Measurements from ENCODE around the gene UBE3A.

UBE3A gene

DNA sequence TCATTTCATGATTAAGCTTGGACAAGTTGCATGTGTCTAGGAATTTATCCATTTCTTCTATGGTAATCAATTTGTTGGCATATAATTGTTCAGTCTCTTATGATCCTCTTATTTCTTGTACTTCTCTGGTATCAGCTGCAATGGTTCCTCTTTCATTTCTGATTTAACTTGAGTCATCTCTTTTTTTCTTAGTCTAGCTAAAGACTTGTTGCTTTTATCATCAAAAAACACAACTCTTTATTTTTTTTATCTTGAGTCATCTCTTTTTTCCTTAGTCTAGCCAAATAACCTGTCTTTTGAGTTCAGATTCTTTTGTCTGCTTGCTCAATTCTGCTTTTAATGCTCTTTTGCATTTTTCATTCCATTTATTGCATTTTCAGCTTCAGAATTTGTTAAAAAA is 37.3 kb downstream of the UBE3A start:
- no peak for DNase-seq

DNA sequence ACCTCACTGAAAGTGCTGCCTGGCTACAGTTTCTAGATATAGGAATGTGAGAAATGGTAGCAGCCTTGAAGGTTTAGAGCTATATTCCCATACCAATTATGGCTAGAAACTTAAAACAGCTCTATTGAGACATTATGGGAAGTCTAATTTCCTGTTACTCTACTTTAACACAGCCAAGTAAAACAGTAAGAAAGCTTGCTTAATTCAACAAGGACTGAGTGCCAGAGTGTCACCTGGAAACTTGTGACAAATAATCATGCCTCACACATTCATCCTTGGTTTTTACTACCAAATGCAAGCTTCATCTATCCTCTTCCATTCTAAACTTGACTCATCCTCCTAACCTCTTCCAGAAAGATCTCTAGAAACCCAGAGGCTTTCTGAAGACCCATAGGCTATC is 41.7 kb downstream of the UBE3A start:
- DNase-seq = no peak

DNA sequence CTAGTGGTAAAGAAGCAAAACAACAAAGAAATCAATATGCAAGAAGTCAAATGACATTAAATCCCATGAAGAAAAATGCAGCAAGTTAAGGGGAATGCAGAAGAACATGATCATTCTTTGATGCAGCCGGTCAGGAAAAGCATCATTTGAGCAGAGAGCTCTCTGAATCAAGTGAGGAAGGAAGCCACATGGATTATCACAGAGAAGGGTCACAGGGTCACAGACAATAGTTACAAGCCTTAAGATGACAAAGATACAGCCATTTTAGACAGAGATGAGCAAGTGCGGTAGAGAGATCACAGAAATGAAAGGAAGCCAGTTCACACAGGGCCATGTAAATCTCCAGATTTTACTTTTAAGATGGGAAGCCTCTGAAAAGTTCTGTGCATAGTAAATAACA is 43.9 kb downstream of the UBE3A start:
- no peak for DNase-seq

DNA sequence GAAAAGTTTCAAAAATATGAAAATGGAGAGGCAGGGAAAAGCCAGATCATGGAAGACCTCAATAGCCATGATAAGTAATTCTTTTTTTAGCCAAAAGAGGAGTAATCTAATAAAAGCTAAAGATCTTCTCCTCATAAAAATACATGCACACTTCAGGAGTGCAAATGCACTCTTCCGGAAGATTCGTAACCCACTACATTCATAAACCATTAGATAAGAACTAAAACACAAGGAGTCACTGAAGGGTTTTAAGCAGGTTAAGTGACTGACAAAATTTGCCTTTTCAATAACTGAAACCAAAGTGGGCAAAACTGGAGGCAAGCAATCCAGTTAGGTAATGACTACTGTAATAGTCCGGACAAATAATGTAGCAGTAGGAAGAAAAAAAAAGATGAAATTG is 46.0 kb downstream of the UBE3A start:
- no peak for DNase-seq

DNA sequence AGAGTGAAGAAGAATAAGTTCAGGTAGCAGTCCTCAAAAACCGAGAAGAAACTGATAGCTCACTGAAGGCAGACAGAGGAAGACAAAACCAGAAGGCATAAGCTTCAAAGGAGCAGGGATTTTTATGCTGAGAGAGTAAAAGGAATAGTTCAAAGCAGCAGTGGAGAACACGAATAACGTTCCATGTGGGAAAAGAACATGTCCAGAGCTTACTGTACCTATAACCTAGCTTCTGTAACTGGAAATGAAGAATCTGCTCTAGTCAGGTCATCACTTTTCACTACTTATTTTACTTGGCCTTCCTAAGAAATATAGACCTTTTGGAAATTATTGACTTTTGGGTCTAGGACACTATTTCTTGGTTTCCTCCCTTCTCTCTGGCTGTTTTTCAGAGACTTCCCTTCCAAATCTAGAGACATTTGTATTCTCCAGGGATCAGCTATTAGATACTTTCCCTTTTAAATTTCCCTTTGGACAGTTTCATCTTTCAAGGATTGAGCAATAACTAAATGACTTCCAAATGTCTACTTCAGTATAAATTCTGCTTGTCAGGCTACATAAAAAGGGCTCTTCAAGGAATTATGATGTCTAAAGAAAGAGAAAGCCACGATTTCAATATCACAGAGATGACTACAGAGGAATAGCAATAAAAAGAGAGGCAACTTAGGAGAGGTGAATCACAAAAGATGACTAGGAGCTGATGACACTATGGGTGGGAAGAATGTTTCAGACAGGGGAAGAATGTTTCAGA is 46.7 kb downstream of the UBE3A start:
- DNase-seq = no peak

DNA sequence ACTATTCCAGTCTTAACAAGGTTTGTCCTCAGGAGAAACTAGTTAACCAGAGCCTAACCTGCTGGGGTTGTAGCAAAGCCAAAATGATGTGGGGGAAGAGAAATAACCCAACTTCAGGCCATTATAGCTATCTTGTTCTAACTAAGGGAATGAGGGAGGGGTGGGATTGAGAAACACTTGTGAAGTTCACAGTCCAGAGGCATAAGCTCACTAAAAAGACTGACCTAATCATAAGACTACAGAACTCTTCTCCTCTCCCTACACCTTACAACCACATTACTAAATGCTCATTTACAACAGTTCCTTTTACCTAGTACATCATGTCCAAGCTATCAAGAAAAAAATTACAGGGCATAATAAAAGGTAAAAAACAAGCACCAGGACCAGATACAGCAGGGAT is 52.8 kb downstream of the UBE3A start:
- DNase-seq = no peak

DNA sequence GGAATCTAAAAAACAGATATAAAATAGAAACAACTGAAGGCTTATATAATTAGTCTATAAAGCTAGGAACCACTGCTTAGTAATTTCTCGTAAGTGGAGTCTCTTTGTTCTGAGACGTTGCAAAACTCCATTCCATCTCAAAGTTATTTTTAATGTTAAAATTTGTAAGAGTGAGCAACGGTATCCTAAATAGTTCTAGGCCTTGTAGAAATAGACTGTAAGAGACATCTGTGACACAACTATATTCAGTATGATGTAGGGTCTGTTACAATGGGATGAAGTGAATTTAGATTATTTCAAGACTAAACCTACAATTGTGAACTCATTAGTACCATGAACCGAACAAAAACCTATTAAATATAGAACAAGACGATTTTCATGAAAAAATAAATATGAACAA is 57.2 kb downstream of the UBE3A start:
- DNase-seq = no peak

DNA sequence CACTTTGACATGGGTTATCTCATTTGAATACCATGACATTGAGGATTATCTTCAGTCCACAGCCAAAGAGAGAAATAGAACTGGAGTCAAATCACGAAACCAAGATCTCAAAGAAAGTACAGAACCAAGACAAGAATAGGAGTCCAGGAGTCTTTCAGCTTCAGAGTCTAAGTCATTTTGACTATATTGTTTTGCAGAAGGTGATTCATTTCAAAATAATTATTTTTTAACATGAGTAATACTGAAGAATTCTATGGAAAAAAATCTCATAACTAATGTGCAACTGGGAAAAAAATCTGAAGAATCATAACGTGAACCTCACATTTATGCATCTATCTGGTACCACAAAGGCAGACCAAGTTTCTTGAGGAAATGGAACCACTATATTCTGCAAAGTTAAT is 60.3 kb downstream of the UBE3A start:
- DNase-seq = no peak

DNA sequence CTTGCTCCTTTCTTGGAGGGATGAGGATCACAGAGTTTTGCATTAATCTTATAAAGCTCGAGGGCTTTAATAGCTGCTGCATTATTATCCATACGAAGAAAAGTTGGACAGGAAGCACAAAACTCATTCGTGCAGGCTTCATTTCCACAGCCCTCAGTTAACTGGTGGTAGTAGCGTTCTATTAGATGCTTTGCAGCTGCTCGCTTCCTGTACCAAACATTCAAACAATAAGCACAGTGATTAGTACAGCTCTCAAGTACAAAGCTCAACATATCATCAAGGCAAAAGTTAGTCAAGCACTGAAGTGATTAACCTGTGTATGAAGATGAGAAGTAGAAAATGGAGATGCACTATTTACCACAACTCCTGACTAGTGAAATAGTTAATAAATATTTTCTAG is 63.3 kb downstream of the UBE3A start:
- DNase-seq = no peak

DNA sequence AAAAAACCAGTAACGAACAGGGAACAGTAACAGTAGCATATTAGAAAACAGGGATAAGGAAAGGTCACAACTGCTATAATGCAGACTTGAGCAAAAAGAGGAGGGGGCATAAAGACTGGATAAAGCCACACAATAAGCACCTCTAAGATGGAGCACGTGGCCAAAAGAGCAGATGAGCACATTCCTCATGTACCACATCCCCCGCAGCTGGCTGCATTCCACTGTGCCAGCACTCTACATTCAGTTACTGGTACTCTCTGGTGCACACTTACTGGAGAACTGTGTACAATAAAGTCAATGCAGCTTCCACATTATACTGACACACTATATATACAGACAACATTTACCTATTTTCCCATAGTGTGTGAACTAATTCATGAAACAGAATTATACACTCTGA is 64.7 kb downstream of the UBE3A start:
- DNase-seq = no peak

DNA sequence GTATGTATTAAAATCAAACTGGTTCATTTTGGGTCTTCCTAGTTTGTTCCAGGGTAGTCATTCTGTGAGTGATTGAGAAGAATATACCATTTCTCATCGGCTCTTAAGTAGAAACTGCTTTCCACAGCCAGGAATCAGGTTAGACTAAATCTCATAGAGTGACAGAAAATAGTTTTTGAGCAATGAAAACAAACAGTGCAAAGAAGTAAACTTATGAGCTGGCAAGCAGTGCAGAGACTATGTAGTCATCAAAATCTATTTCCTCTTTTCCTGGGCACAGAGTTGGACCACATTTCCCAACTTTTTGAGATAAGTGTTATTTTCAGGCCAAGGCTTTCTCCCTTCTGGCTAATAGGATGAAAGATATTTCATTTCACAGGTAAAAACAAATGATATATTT is 66.5 kb downstream of the UBE3A start:
- DNase-seq = no peak

DNA sequence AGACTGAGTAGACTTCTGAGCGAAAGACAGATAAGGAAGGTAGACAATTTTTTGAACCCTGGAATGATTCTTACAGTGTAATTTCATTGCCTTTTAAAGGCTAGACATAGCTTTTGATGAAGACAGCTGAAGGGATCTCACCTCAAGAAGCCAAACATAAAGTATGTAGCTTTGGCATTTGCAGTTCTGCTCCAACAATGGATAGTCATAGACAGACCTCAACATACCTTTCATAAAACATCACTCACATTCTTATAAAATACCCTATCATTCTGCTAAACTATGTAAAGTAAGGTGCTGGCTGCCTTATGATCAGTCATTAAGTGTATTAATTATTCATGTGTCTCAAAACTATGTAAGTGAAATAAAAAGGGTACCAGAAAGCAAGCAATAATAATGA is 70.0 kb downstream of the UBE3A start:
- no peak for DNase-seq

DNA sequence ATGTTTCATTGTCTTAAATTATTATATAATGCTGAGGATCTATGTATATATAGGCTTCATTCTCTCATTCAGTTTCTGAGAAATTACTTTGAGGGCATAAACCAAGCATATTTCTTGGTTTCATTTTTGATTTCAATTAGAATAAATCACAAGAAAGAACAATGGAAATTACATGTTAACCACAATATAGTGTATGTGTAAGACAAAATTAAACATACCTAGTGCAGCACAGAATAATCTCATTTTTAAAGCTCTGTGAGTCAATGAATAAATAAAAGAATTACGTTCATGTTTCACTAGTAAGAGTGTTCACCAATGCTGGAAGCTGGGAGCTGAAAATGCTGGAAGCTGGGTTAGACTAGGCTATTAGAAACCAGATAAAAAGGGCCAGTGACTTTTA is 72.8 kb downstream of the UBE3A start:
- no peak for DNase-seq

DNA sequence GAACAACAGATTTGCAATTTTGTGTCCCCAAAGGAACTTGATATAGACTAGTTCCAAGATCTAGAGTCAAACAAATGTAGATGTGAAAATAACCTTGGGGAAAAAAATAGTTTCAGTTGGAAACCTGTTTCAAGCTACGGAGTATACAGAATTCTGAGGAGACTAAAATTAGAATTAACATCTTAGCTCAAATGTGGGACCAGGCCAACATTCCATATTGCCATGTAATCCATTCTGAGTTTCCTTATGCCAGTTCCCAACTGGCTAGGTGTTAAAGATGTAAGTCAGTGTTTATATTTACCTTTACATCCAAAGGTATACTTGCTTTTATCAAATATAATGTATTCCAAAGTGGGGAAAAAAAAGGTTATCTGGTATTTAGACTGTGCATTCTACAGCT is 76.3 kb downstream of the UBE3A start:
- no peak for DNase-seq

DNA sequence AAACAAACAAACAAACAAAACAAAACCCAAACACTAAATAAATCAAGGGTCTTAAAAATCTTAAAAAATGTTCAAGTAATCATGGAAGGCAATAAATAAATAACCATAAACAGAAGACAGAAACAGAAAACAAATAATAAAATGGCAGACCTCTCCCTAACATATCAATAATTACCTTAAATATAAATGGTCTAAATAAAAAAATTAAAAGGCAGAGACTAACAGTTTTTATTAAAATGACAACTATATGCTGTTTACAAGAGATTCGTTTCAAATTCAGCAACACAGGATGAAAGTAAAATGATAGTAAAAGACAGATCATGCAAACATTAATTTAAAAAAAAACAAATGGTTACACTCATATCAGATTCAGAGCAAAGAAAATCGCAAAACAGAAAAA is 91.1 kb downstream of the UBE3A start:
- DNase-seq = no peak

DNA sequence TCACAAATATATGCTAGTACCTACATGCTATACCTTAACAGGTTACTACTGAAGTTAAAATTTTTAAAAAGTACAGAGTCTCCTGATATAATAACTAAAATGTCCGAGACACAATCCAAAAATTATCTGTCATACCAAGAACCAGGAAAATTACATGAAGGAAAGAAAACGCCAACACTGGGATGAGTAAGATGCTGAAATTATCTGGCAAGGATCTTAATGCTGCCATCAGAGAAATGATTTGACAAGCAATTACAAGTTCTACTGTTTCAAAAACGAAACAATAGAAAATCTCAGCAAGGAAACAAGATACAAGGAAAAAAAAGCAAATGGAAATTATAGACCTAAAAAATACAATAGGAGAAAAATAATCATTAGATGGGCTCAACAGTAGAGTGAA is 92.5 kb downstream of the UBE3A start:
- no peak for DNase-seq

DNA sequence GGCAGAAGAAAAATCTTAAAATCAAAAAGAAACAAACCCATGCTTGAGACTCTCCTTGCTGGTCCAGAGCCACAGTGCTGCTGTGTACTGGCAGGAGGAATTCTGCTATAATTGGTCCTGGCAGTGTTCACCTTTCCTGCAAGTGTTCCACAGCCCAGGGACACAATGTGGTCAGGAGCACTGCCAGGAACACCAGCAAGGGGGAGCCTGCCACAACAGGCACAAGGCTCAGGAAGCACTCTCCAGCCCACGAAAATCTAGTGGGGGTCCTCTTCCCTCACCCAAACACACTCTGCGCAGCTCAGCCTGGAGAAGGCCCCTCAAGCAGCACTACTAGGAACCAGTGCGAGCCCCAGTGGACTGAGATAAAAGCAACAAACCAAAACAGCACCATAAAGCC is 92.9 kb downstream of the UBE3A start:
- DNase-seq = peak; percentile 3

DNA sequence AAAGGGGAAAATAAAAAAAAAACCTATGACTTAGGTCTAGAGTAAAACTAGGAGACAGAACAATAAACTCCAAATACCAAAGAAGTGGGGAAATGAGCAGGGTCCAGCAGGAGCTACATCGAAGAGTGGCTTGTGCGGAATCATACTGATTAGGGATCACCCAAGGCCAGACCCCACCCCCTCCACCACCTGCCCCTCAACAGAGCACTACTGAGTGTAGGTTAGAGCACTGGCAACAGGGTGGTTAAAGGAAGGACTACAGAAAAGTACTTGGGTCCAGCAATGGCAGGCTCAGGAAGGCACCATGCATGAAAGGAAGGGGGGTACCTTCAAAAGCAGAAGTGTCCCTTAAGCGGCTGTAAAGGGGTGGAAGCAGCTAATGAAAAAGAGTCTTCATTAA is 96.2 kb downstream of the UBE3A start:
- no peak for DNase-seq

DNA sequence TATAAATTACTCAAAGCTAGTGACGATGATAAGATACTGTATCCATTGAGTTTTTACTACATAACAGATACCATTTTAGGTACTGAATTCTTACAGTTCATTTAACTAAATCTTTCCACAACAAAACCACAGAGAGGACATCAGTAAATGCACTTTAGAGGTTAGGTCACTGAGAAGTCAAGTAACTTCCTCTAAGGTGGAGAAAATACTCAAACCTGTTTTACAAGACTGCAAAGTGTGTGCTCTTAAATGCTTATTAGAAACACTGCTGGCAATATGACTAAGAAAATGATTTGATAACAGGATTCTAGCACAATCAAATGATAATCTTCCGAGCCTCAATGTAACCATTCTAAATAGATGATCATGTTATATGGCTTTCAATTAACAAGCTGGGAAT is 99.4 kb downstream of the UBE3A start:
- DNase-seq = no peak

DNA sequence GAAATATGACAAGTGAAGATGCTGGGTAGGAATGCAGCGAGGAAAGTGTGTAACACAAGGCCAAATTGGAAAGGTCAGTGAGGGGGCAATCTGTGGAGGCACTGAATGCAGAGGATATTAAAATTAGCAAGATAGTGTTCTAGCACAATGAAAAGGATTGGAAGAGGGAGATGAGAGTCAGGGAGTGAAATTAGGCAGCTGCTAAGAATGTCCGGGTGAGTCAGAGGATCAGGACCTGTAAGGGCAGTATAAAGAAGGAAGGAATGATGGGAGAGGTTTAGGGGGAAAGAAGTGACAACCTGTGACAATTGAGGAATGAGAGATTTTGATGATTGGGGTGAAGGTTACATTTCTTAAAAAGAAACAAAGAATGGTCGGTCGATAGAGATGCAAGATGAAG is 103.5 kb downstream of the UBE3A start:
- no peak for DNase-seq

DNA sequence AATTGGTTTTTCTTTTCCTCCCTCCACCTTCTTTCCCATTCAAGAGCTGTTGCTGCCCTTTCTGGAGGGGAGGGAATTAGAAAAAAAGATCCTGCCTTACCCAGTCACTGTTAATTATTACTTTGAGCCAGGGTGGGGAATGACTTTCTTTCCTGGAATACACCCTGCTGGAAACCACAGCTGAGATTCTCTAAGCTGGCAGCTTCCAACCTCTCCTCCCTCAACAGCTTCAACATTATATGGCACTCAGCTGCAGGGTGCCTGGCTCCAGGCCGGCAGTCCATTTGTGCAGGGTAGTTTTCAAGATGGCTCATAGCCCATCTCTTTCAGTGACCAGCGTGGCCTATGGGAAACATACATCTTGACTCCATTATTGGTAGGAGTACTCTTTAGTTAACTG is 105.8 kb downstream of the UBE3A start:
- no peak for DNase-seq

DNA sequence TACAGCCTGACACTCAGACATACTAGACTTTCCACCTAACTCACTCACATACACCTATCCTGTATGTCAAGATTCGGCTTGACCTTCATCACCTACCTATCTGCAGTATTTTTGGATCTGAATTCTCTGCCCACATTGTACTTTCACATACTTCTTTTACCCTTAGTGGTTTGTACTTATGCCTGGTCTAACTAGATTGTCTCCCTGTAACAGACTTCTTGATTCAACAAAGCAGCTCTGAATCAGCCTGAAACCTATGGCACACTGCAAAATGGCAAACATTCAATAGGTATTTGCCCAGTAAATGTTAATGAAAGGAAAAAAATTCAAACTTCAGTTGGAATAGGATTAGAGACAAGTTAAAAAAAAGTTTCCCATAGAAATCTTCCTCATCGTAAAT is 106.5 kb downstream of the UBE3A start:
- DNase-seq = no peak

DNA sequence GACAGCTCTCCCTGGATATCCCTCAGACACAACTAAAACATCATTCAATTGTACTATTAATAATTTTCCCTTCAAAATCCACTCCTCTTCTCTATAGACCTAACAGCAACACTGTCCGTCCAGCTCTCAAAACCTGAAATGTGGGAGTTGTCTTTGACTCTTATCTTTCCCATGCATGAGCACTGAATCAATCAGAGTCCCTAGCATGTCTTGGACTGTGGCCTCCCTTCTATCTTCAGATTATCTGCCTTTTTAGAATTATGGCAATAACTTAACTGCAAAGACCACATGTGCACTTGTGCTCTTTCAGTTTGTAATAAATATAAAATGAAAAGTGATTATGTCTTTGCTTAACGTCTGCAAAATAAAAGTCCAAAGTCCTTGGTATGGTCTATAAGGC is 107.0 kb downstream of the UBE3A start:
- no peak for DNase-seq

DNA sequence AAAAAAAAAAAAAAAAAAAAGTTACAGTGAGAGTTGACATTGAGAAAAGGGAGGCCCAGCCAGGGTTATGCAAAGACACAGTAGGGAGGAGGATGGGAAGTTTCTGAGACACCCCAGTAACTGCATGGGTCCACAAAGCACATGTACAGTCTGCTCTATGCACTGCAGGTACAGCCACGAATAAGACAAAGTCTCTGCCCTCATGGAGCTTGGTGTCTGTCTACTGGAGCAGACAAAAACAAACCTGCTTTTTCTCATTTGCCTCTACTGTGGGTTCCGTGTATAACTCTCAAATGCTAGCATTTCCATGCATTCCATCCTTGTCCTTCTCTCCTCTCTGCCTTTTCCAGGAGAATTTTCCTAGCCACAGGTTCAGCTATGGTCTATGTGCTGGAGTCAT is 107.4 kb downstream of the UBE3A start:
- no peak for DNase-seq

DNA sequence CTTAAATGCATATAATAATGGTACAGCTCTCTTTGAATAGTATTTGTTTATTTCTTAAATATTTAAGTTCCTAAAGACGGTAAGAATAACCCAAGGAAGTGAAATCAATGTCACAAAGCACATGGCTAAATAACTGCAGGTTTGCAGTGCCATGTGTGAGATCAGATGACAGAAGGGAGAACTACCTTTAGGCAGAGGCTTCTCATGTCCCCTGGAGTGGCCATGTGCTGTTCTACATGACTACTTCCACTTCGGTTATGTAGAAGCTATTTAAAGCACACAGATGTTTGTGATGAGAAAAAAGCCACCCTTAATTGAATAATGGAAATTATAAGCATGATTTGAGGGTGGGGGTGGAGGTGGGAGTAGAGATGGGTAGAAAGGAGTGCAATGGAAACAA is 109.1 kb downstream of the UBE3A start:
- no peak for DNase-seq

DNA sequence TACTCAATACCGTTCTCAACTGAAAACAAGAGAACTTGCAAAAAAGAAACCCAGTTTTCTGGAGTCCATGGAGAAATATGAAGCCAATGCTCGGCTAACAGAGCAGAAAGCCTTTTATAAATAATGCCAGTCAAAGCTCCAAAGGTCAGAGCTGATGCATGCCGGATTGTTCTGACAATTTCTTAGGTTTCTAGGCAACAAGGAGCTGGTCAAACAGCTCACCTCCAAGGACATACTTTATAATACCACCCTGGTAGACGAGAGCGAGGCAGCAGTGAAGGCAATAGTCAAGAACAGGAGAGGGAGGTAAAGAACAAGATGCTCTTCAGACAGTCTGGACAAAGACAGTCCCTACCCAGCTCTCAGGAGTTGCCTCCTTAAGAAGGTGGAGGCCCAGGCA is 111.1 kb downstream of the UBE3A start:
- DNase-seq = no peak

Measured in NCI-H446 treated with DMSO at 0.1 percent for 48 hours (cell line).